HEK293 (cell line): ENCODE data around the gene SPATA21.

ENCODE experiments used
- KLF16 ChIP-seq: fragments of 450-650 bp; formaldehyde crosslinking; IDR thresholded peaks from 2 replicates; pipeline ENCODE4 v1.5.1; 2017; ENCODE audit warnings: missing biosample characterization, missing genetic modification characterization
- KLF8 ChIP-seq: fragments of 450-650 bp; formaldehyde crosslinking; IDR thresholded peaks from 2 replicates; pipeline ENCODE4 v1.5.1; 2016; ENCODE audit warnings: missing biosample characterization, missing genetic modification characterization
- PATZ1 ChIP-seq: fragments of 450-650 bp; formaldehyde crosslinking; IDR thresholded peaks from 2 replicates; pipeline ENCODE4 v1.5.1; 2016; ENCODE audit warnings: missing biosample characterization, missing genetic modification characterization
- PBX3 ChIP-seq: sonication (generic); formaldehyde crosslinking; IDR thresholded peaks from 2 replicates; pipeline ENCODE4 v1.8.1; 2022; ENCODE audit warnings: mild to moderate bottlenecking, moderate library complexity, missing genetic modification reagents
- PRDM10 ChIP-seq: fragments of 450-650 bp; formaldehyde crosslinking; IDR thresholded peaks from 2 replicates; pipeline ENCODE4 v1.5.1; 2016; ENCODE audit warnings: missing biosample characterization, missing genetic modification characterization
- REST ChIP-seq: fragments of 450-650 bp; formaldehyde crosslinking; IDR thresholded peaks from 2 replicates; pipeline ENCODE4 v1.5.1; 2016; ENCODE audit warnings: missing biosample characterization, missing genetic modification characterization
- ZBTB20 ChIP-seq: fragments of 450-650 bp; formaldehyde crosslinking; IDR thresholded peaks from 2 replicates; pipeline ENCODE4 v1.5.1; 2016; ENCODE audit warnings: missing biosample characterization, missing genetic modification characterization
- ZBTB21 ChIP-seq: fragments of 450-650 bp; formaldehyde crosslinking; IDR thresholded peaks from 2 replicates; pipeline ENCODE4 v1.5.1; 2017; ENCODE audit warnings: missing biosample characterization, missing genetic modification characterization
- ZBTB6 ChIP-seq: fragments of 450-650 bp; formaldehyde crosslinking; IDR thresholded peaks from 2 replicates; pipeline ENCODE4 v1.5.1; 2017; ENCODE audit warnings: missing biosample characterization, missing genetic modification characterization
- ZBTB7A ChIP-seq: fragments of 450-650 bp; formaldehyde crosslinking; IDR thresholded peaks from 2 replicates; pipeline ENCODE4 v1.5.1; 2016; ENCODE audit warnings: low read depth, missing biosample characterization, missing genetic modification characterization
- ZEB2 ChIP-seq: fragments of 450-650 bp; formaldehyde crosslinking; IDR thresholded peaks from 2 replicates; pipeline ENCODE4 v1.5.1; 2016; ENCODE audit warnings: missing biosample characterization, missing genetic modification characterization
- ZFHX2 ChIP-seq: fragments of 450-650 bp; formaldehyde crosslinking; conservative IDR thresholded peaks from 2 replicates; pipeline ENCODE4 v1.5.1; 2016; ENCODE audit warnings: missing biosample characterization, missing genetic modification characterization
- ZNF19 ChIP-seq: fragments of 450-650 bp; formaldehyde crosslinking; IDR thresholded peaks from 2 replicates; pipeline ENCODE4; 2016; ENCODE audit warnings: missing biosample characterization, missing genetic modification characterization, low read depth
- ZNF221 ChIP-seq: fragments of 450-650 bp; formaldehyde crosslinking; IDR thresholded peaks from 2 replicates; pipeline ENCODE4 v1.5.1; 2017; ENCODE audit warnings: missing biosample characterization, missing genetic modification characterization, borderline replicate concordance
- ZNF239 ChIP-seq: fragments of 450-650 bp; formaldehyde crosslinking; IDR thresholded peaks from 2 replicates; pipeline ENCODE4 v1.5.1; 2016; ENCODE audit warnings: missing biosample characterization, missing genetic modification characterization
- ZNF24 ChIP-seq: fragments of 450-650 bp; formaldehyde crosslinking; IDR thresholded peaks from 2 replicates; pipeline ENCODE4 v1.5.1; 2016; ENCODE audit warnings: missing biosample characterization, missing genetic modification characterization
- ZNF341 ChIP-seq: fragments of 450-650 bp; formaldehyde crosslinking; IDR thresholded peaks from 2 replicates; pipeline ENCODE4; 2016; ENCODE audit warnings: low read depth, missing biosample characterization, missing genetic modification characterization
- ZNF423 ChIP-seq: fragments of 450-650 bp; formaldehyde crosslinking; IDR thresholded peaks from 2 replicates; pipeline ENCODE4 v1.5.1; 2016; ENCODE audit warnings: missing biosample characterization, missing genetic modification characterization
- ZNF433 ChIP-seq: fragments of 450-650 bp; formaldehyde crosslinking; IDR thresholded peaks from 2 replicates; pipeline ENCODE4 v1.5.1; 2016; ENCODE audit warnings: missing biosample characterization, missing genetic modification characterization, low read depth
- ZNF501 ChIP-seq: fragments of 450-650 bp; formaldehyde crosslinking; IDR thresholded peaks from 2 replicates; pipeline ENCODE4 v1.5.1; 2016; ENCODE audit warnings: missing biosample characterization, missing genetic modification characterization
- ZNF600 ChIP-seq: fragments of 450-650 bp; formaldehyde crosslinking; IDR thresholded peaks from 2 replicates; pipeline ENCODE4 v1.5.1; 2016; ENCODE audit warnings: missing biosample characterization, missing genetic modification characterization
- ZNF670 ChIP-seq: fragments of 450-650 bp; formaldehyde crosslinking; IDR thresholded peaks from 2 replicates; pipeline ENCODE4 v1.5.1; 2016; ENCODE audit warnings: missing biosample characterization, missing genetic modification characterization, low read depth
- ZXDB ChIP-seq: fragments of 450-650 bp; formaldehyde crosslinking; IDR thresholded peaks from 2 replicates; pipeline ENCODE4 v1.5.1; 2016; ENCODE audit warnings: missing biosample characterization, missing genetic modification characterization
- TF ChIP-seq, protein P1 (sequence below): fragments of 450-650 bp; formaldehyde crosslinking; IDR thresholded peaks from 2 replicates; pipeline ENCODE4 v1.5.1; 2017; ENCODE audit warnings: missing biosample characterization, missing genetic modification characterization

The SPATA21 gene

DNA sequence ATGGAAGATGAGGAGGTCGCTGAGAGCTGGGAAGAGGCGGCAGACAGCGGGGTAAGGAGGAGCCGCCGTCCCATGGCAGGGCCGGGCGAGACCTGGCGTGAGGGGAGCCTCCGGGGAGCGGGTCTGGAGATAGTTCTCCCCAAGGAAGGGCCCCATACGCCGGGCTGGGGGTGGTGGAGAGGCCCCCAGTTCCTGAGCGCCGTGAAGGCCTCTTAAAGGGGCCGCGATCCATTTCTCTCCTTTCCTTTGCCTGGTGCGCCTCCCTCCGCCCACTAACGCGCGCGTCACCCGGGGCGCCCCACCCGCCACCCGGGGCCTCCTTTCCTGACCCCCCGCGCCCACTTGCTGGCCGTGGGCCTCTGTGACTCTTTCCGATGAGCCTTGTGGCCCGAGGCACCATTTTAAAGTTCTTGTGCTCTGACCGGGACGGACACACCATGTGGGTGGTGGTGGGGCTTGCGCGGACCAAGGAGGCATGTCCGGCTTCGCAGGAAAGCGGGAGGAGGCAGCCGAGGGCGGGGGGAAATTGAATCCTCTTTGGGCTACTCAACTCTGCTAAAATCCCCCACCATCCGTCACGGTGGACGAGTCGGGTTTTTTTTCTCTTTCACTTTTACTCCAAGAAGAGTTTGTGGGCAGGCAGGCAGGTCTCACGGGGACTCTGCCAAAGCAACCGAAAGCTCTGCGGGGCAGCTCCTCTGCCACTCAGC lies 69.8 kb downstream of the SPATA21 start (continued):
- TF ChIP-seq, protein P1, sequence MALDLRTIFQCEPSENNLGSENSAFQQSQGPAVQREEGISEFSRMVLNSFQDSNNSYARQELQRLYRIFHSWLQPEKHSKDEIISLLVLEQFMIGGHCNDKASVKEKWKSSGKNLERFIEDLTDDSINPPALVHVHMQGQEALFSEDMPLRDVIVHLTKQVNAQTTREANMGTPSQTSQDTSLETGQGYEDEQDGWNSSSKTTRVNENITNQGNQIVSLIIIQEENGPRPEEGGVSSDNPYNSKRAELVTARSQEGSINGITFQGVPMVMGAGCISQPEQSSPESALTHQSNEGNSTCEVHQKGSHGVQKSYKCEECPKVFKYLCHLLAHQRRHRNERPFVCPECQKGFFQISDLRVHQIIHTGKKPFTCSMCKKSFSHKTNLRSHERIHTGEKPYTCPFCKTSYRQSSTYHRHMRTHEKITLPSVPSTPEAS (tag by site-specific recombination), result 0 out of 2 replicates have a peak, but pooled peaks have one; percentile 26
- TF ChIP-seq PBX3 (CRISPR knock-in tag) (peak; percentile 68; the same call in 1 of the 2 replicates), ZNF433 (tag by site-specific recombination) (no peak), ZFHX2 (tag by site-specific recombination) (peak; percentile 96), ZNF221 (tag by site-specific recombination) (no peak), REST (tag by site-specific recombination) (no peak), ZXDB (tag by site-specific recombination) (peak; percentile 91), ZNF670 (tag by site-specific recombination) (no peak), KLF8 (tag by site-specific recombination) (peak; percentile 86), ZNF239 (tag by site-specific recombination) (peak; percentile 25; the same call in 1 of the 2 replicates), ZNF423 (tag by site-specific recombination) (0 out of 2 replicates have a peak, but pooled peaks have one; percentile 49), ZBTB21 (tag by site-specific recombination) (peak; percentile 44; the same call in 1 of the 2 replicates), ZEB2 (tag by site-specific recombination) (0 out of 2 replicates have a peak, but pooled peaks have one; percentile 64), ZBTB6 (tag by site-specific recombination) (no peak), KLF16 (tag by site-specific recombination) (peak; percentile 83), PRDM10 (peak; percentile 96), ZNF19 (tag by site-specific recombination) (no peak), ZNF501 (tag by site-specific recombination) (peak; percentile 70; the same call in 1 of the 2 replicates), ZNF600 (tag by site-specific recombination) (peak; percentile 72), PATZ1 (tag by site-specific recombination) (peak; percentile 99), ZBTB20 (tag by site-specific recombination) (peak; percentile 68; the same call in 1 of the 2 replicates), ZBTB7A (tag by site-specific recombination) (peak; percentile 31; the same call in 1 of the 2 replicates), ZNF341 (peak; percentile 85), ZNF24 (tag by site-specific recombination) (peak; percentile 72)
